H4 (cell line): ENCODE results near the gene PDE2A. TPM values are rescaled to one million over a fixed set of nuclear protein-coding genes. Genes with fewer than 3 reads are reported as not detected.
"Not testable (repeated sequence)": the region's sequence is repeated elsewhere in the genome, so short reads cannot be mapped to it uniquely, and the experiment has no call there.

Source experiments
- DNase-seq: peaks from one replicate; pipeline ENCODE4 v3.0.0-alpha.2; 2015; ENCODE audit warnings: low spot score
- total RNA-seq: library from RNA; depleted of rRNA; stranded (reverse); fragments of >200 nt; shearing (Covaris generic); gene quantifications from 2 replicates; pipeline ENCODE4 v1.2.3, GENCODE V29; 2014

Gene PDE2A
- total RNA-seq, 1 experiment from 2014 or later, result 3.0 TPM

- DNase-seq, result no peak
Measured at GRCh38 chr11:72577271-72577721, 96.9 kb downstream of the PDE2A start.

- no peak for DNase-seq
Measured at GRCh38 chr11:72576661-72577060, 97.6 kb downstream of the PDE2A start.

GRCh38 chr11:72576243-72576595, 98.0 kb downstream of the PDE2A start:
- DNase-seq, result no peak

- DNase-seq, result no peak
Measured at GRCh38 chr11:72575533-72576242, 98.5 kb downstream of the PDE2A start.

GRCh38 chr11:72574548-72575460, 99.4 kb downstream of the PDE2A start:
- no peak for DNase-seq

GRCh38 chr11:72573855-72574445, 100.3 kb downstream of the PDE2A start:
- no peak for DNase-seq

GRCh38 chr11:72573072-72573854, 101.0 kb downstream of the PDE2A start:
- peak; percentile 29 for DNase-seq

- DNase-seq, result not testable (repeated sequence)
Measured at GRCh38 chr11:72572540-72572939, 101.7 kb downstream of the PDE2A start.

GRCh38 chr11:72570893-72571661, 103.1 kb downstream of the PDE2A start:
- DNase-seq, result no peak

GRCh38 chr11:72569966-72570892, 104.0 kb downstream of the PDE2A start:
- no peak for DNase-seq

- no peak for DNase-seq
Measured at GRCh38 chr11:72568861-72569260, 105.4 kb downstream of the PDE2A start.

GRCh38 chr11:72562431-72562830, 111.8 kb downstream of the PDE2A start:
- DNase-seq, result no peak

GRCh38 chr11:72561856-72562255, 112.4 kb downstream of the PDE2A start:
- DNase-seq, result no peak

- not testable (repeated sequence) for DNase-seq
Measured at GRCh38 chr11:72560864-72561263, 113.4 kb downstream of the PDE2A start.

GRCh38 chr11:72556433-72556832, 117.8 kb downstream of the PDE2A start:
- DNase-seq, result no peak

GRCh38 chr11:72555014-72555522, 119.2 kb downstream of the PDE2A start:
- DNase-seq, result not testable (repeated sequence)

GRCh38 chr11:72553706-72554105, 120.5 kb downstream of the PDE2A start:
- DNase-seq, result no peak

GRCh38 chr11:72552399-72552910, 121.8 kb downstream of the PDE2A start:
- no peak for DNase-seq

GRCh38 chr11:72551571-72551970, 122.7 kb downstream of the PDE2A start:
- no peak for DNase-seq
